Skeletal muscle cell (primary cell): ENCODE results near the gene TOR2A.
A peak's percentile ranks its signal among the peaks of the same experiment; 100 is the strongest.

ENCODE experiments used
- DNase-seq: peaks from one replicate; pipeline ENCODE4 v3.0.0-alpha.2; 2010; ENCODE audit warnings: low read depth
- H3K4me3 ChIP-seq: 2 replicates; pipeline ENCODE4 v1.5.1; 2011; ENCODE audit warnings: low read depth, mild to moderate bottlenecking, control low read depth, low read length, moderate library complexity

Gene TOR2A

DNA sequence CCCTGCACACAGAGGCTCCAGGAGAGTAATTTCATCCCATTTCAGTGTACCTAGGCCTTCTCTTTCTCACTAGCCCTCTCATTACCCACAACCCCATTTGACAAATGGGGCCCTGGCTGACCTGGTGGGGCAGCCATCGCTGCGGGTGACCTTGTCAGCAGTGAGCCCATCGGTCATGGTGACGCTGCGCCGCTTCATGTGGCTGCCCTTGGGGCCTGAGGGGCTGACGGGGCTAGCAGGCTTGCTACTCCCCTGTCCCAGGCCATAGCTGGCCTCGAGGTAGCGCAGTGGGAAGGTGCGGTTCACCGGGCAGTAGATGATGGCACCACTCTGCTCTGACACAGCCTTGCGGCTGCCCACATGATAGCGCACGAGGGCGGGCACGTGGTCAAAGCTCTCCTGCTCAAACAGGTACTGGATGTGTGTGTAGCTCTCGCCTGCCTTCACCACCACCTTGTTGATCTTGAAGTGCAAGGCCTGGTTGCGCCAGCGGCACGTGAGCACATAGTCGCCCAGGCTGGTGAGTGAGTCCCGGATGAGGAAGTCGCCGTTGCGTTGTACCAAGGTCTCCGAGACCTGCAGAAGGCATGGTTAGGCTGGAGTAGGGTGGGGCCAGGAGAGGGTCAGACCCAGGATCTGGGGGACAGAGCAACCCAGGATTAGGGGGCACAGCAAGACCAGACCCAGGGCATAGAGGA lies 14.1 kb upstream of the TOR2A start:
- no peak for DNase-seq
- no peak overlapping the region for H3K4me3 ChIP-seq

GRCh38 chr9:127746959-127747569 lies 12.0 kb upstream of the TOR2A start:
- DNase-seq: no peak
- no peak overlapping the region for H3K4me3 ChIP-seq

DNA sequence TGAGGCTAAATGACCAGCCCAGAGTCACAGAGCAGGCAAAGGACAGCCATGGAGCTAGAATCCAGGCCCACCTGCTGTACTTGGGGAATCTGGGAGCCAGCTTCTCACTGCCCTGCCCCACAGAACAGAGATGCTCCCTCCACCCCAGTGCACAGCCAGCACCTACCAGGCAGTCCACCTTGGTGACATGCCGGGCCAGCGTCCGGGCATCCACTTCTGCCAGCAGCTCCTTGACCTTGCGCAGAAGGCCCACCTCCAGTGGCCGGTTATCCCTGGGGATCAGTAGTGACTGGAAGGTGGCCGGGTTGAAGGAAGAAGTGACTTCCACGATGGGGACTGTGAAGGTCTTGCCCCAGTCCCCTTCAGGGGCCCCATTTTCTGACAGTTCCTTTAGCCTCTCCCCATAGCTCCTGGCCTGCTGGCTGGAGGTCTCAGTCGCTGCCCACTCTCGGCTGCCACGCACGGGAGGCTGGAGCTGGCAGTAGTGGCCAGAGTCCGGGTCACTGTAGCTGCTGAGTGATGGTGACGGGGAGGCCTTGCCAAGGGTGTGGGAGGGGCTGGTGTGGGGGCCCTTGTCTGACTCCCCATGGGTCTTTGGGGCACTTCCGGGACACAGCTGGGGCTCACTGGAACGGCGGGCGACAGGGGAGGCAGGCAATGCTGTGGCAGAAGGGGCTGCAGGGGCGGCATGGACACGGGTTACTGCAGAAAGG lies 9.5 kb upstream of the TOR2A start:
- no peak for DNase-seq
- no peak overlapping the region for H3K4me3 ChIP-seq

GRCh38 chr9:127742435-127743088 lies 7.5 kb upstream of the TOR2A start:
- peak overlapping the region; percentile 30 for H3K4me3 ChIP-seq
- peak; percentile 23 for DNase-seq

DNA sequence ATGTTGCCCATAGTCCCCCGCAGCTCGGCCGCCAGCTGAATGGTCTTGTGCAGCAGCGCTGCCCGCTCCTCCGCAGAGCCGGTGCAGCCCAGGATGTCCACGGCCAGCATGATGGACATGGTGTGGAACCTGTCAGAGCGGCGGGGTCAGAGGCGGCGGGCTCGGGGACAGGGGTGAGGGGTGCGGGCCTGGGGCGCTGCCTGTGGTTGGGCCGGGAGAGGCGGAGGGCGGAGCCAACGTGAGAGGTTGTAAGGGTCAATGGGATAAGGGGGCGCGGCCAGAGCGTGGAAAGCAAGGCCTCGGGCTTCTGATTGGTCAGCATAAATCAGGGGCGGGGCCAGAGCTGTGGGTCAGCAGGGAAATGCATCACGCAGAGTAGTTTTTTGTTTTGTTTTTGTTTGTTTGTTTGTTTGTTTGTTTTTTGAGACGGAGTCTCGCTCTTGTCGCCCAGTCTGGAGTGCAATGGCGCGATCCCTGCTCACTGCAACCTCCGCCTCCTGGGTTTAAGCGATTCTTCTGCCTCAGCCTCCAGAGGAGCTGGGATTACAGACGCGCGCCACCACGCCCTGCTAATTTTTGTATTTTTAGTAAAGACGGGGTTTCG lies 6.8 kb upstream of the TOR2A start:
- no peak for DNase-seq
- peak overlapping the region; percentile 30 for H3K4me3 ChIP-seq

- no peak overlapping the region for H3K4me3 ChIP-seq
- no peak for DNase-seq
These were observed 4.7 kb upstream of the TOR2A start for GRCh38 chr9:127739614-127740330.

DNA sequence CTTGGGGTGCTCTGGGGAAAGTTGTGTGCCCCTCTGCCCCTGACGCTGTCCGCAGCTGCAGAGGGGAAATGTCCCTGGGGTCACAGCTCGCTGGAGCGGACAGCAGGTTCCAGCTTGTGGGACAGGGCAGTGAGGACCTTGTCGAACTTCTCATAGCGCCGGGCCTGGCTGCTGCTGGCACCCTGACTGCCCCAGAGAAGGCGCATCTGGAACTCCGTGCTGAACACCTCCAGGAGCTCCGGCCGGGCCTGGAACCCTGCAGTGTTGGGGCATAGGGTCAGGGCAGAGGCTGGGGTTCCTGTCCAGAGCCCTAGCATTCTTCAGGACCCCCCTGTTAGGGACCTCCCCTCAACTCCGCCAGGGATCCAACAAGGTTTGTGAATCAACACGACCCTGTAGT lies 3.6 kb upstream of the TOR2A start:
- DNase-seq: no peak
- no peak overlapping the region for H3K4me3 ChIP-seq

DNA sequence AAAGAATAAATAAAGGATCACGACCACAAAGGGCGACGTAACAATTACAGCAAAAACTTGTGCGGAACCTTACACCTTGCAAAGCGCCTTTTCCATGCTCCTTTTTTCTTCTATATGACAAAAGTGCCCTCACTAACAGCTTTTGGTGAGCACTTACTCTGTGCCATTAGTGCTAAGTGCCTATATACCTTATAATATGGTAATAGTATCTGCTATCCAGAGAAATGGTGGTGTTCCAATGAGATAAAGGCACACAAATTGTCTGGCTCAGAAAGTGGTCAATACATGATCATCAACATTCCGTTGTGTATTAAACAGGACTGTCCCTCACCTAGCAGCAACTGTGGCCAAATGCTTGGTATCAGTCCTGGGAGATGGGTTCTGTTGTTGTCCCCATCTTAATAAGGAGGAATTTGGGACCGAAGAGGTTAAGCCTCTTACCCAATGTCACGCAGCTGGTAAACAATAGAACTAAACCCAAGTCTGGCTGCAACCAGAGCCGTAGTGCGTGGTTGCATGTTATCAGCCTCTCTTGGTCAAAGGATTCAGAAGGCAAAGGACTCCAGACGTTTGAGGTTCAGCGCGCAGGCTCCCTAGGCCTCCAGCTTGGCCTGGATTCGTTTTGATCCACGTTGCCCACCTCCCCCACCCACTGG lies 564 bp upstream of the TOR2A start:
- H3K4me3 ChIP-seq: no peak overlapping the region
- DNase-seq: no peak

DNA sequence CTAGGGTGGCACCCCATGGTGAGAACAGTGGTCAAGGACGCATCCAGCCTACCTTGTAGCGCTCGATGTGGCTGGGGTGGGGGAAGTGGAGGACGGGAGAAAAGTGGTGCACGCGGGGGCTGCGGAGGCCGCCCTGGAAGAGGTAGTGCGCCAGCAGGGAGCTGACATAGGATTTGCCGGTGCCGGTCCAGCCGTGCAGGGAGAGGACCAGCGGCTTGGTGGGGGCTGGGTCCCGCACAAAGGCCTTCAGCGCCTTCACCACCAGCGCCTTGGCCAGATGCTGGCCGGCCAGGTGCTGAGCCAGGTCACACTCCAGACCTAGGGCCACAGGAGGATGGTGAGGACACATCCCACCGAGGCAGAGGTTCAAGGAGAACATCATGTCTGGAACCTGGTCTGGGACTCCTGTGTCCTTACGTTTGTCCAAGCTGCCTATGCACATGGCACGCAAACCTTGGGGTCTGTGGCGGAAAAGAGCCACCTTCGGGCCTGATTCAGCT lies 797 bp downstream of the TOR2A start:
- peak overlapping the region; percentile 67 for H3K4me3 ChIP-seq
- no peak for DNase-seq

DNA sequence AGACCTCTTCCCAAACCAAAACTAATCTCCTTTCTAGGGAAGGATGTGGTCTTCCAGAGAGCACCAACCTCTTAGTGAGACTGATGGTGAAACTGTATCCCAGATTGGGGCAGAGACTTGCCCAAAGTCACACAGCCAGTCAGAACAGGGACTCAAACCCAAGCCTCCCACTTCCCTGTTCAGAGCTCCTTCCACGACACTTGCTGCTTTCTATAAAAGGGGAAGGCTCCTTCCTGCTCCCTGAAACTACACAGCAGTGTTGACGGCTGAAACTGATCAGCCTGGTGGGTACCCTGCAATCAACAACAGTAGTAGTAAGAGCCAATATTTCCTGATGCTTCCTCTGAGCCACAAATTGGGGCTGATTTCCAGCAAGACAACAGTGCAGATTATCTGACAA lies 1.5 kb downstream of the TOR2A start:
- no peak overlapping the region for H3K4me3 ChIP-seq

GRCh38 chr9:127732444-127732843 lies 2.6 kb downstream of the TOR2A start:
- DNase-seq: no peak
- H3K4me3 ChIP-seq: no peak overlapping the region

More for the DNA sequence above, 1.5 kb downstream of the TOR2A start:
- DNase-seq: no peak

DNA sequence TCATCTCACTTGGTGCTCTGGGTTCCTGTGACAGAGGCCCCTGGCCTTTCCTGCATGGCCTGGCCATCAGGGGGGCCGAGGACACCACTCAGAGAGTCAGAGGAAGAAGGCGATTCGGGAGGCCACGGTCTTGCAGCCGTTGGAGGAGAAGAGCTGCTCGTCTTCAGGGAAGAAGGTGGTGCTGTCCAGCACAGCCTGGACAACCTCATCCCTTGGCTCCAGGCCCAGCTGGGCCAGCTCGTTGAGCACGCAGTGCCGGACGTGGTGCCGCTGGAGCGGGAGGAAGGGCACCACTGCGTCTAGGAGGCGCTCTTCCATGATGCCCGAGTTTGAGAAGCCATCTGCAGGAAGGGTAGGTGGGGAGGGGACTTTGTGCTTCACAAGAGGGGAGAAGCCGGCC lies 3.2 kb downstream of the TOR2A start:
- H3K4me3 ChIP-seq: no peak overlapping the region
- DNase-seq: no peak

DNA sequence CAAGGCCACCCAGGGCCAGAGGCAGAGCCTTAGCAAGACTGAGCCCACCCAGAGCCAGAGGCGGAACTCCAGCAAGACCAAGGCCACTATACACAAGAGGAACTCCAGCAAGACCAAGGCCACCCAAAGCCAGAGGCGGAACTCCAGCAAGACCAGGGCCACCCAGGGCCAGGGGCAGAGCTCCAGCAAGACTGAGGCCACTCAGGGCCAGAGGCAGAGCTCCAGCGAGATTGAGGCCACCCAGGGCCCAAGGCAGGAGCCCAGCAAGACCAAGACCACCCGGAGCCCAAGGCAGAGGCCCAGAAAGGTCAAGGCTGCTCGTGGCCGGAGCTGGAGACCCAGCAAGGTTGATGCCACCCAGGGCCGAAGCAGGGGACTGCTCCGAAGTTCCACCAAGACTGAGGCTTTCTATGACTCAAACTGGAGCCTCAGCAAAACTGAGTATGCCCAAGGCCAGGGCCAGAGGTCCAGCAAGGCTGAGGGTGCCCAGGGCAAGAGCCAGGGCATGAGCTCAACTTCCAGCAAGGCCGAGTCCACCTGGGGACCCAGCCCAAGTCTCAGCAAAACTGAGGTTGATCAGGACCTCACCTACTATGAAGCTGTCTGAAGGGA lies 4.2 kb downstream of the TOR2A start:
- no peak overlapping the region for H3K4me3 ChIP-seq
- no peak for DNase-seq

DNA sequence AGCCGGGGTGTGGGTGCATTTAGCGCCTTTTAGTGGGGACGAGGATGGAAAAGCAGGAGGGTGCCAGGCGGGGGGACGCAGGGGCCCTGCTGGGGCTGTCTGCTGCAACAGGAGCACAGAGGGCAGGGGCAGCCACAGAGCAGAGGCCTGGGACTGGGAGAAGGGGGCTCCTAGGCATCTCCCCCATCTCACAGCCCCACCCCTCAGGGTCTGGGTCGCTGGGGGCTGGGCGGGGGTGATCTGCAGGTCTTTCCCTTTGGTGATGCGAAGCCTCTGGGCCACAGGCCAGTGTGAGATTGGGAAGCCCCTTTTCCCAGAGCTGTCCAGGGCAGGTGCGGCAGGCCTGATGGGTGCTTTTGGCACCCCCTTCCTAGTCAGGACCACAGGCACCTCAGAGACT lies 4.8 kb downstream of the TOR2A start:
- DNase-seq: no peak
- H3K4me3 ChIP-seq: no peak overlapping the region

DNA sequence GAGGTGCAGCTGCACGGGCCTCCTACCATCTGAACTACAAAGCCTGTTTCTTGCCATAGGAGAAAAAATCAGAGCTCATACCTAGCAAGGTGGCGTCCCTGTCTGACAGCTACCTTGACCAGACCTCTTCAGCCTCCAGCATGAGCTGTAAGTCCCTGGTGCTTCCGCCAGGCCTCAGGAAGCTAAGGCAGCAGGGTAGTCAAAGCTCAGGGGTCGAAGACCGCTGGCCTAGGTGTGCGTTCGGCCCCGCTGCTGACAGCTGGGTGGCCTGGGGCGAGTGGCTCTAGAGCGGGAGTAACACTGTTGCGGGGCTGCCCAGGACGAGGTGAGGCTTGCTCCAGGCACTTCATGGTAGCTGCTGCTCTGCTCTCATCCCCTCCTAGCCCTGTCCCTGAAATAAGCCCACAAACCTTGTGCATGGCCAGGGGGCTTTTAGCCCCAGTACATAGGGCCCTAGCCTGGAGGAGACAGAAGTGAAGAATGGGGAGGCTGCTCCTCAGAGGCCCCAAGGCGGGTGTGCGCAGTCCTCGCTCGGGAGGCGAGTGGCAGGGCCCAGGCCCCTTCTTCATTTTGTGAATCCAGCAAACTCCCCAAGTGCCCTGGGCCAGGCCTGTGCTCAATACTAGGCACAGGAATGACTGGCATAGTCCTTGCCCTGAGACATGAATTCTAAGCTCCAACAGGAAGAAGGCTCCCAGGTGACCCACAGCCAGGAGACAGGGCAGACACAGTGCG lies 5.4 kb downstream of the TOR2A start:
- no peak overlapping the region for H3K4me3 ChIP-seq
- DNase-seq: no peak

- no peak overlapping the region for H3K4me3 ChIP-seq
- DNase-seq: no peak
These were observed 6.3 kb downstream of the TOR2A start for GRCh38 chr9:127728808-127729207.

- DNase-seq: no peak
- H3K4me3 ChIP-seq: no peak overlapping the region
These were observed 8.2 kb downstream of the TOR2A start for GRCh38 chr9:127726871-127727270.

DNA sequence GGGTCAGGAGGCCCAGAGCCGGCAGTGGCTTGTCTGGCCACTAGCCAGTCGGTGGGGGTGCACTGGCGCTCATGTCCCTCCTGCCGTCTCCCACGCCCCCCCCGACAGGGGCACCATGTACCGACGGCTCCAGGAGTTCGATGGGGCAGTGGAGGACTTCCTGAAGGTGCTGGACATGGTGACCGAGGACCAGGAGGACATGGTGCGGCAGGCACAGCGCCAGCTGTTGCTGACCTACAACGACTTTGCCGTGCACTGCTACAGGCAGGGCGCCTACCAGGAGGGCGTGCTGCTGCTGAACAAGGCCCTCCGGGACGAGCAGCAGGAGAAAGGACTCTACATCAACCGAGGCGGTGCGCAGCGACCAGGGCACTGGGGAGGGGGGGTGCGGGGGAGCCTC lies 11.1 kb downstream of the TOR2A start:
- H3K4me3 ChIP-seq: no peak overlapping the region
- no peak for DNase-seq
